ENCODE results near the gene CACNA1C. TPM values are rescaled to one million over a fixed set of nuclear protein-coding genes. Genes with fewer than 3 reads are reported as not detected.

Gene CACNA1C
- total RNA-seq, 6 donors from 2014 or later: 5.2 to 45.1 (median 8.8) TPM

GRCh38 chr12:2256915-2257314, 204.1 kb downstream of the CACNA1C start:
- ATAC-seq (ENCODE audit: low FRiP score in 2 of 2): no peak
- 73 to 87% methylated on average over 4 to 7 of the region's 7 CpGs for WGBS, 2 donors

GRCh38 chr12:2258025-2258424, 205.2 kb downstream of the CACNA1C start:
- TF ChIP-seq, protein P1, sequence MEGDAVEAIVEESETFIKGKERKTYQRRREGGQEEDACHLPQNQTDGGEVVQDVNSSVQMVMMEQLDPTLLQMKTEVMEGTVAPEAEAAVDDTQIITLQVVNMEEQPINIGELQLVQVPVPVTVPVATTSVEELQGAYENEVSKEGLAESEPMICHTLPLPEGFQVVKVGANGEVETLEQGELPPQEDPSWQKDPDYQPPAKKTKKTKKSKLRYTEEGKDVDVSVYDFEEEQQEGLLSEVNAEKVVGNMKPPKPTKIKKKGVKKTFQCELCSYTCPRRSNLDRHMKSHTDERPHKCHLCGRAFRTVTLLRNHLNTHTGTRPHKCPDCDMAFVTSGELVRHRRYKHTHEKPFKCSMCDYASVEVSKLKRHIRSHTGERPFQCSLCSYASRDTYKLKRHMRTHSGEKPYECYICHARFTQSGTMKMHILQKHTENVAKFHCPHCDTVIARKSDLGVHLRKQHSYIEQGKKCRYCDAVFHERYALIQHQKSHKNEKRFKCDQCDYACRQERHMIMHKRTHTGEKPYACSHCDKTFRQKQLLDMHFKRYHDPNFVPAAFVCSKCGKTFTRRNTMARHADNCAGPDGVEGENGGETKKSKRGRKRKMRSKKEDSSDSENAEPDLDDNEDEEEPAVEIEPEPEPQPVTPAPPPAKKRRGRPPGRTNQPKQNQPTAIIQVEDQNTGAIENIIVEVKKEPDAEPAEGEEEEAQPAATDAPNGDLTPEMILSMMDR (IDR thresholded peaks at IDR 0.05): no peak
- TF ChIP-seq POLR2A (IDR thresholded peaks at IDR 0.05): no peak
- no peak for TF ChIP-seq EP300 (IDR thresholded peaks at IDR 0.05)
- TF ChIP-seq POLR2AphosphoS5 (IDR thresholded peaks at IDR 0.05): no peak
- Histone ChIP-seq H3K9me3 (no peaks in the 10 kb centered on the region), H3K36me3 (no peaks in the 10 kb centered on the region), H3K27me3 (no peaks in the 10 kb centered on the region), H3K4me1 (peaks cover 0 to 13% (median 7%) of the 10 kb centered on the region in 4 donors), H3K4me3 (no peak overlapping the region), H3K27ac (no peak overlapping the region)
- 52 to 70% methylated on average over 2 of the region's 2 CpGs for WGBS, 2 donors
- ATAC-seq (ENCODE audit: low FRiP score in 2 of 2) (peak in 1 of 2 donors; percentile 60), DNase-seq (no peak)

More at GRCh38 chr12:2256915-2257314, 204.1 kb downstream of the CACNA1C start:
- Histone ChIP-seq H3K4me3 (no peak overlapping the region), H3K27ac (no peak overlapping the region), H3K4me1 (peaks cover 0 to 13% (median 7%) of the 10 kb centered on the region in 4 donors), H3K36me3 (no peaks in the 10 kb centered on the region), H3K27me3 (no peaks in the 10 kb centered on the region), H3K9me3 (no peaks in the 10 kb centered on the region)
- DNase-seq: no peak
- TF ChIP-seq POLR2A (IDR thresholded peaks at IDR 0.05) (no peak), EP300 (IDR thresholded peaks at IDR 0.05) (no peak), POLR2AphosphoS5 (IDR thresholded peaks at IDR 0.05) (no peak)
- TF ChIP-seq, protein P1 (IDR thresholded peaks at IDR 0.05): no peak

DNA sequence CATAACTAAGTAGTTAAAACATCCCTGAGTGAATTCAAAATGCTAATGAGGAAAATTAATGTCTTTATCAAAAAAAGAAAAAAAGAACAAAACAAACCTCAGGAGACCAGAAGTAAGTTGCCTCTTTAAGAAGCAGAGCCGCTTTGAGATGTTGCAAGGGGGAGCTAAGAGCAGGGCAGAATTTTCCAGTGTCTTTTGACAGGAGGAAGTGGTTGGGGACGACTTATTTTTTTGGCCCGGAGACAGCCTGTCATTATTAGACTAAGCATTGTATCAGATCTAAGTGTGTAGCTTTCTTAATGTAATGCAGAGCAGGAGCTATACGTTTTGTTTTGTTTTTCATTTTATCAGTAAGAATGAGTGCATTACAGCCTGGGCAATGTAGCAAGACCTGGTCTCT, 206.6 kb downstream of the CACNA1C start:
- H3K9me3 ChIP-seq: no peaks in the 10 kb centered on the region
- DNase-seq: no peak
- TF ChIP-seq POLR2AphosphoS5 (IDR thresholded peaks at IDR 0.05) (no peak), EP300 (IDR thresholded peaks at IDR 0.05) (no peak), POLR2A (IDR thresholded peaks at IDR 0.05) (no peak)
- TF ChIP-seq, protein P1 (IDR thresholded peaks at IDR 0.05): no peak
- 14 to 16% methylated on average over 4 of the region's 4 CpGs for WGBS, 2 donors
- no peaks in the 10 kb centered on the region for H3K36me3 ChIP-seq
- H3K27ac ChIP-seq: no peak overlapping the region
- H3K27me3 ChIP-seq: no peaks in the 10 kb centered on the region
- no peak for ATAC-seq (ENCODE audit: low FRiP score in 2 of 2)
- H3K4me3 ChIP-seq: no peak overlapping the region
- H3K4me1 ChIP-seq: peaks cover 0 to 13% (median 9%) of the 10 kb centered on the region in 4 donors

DNA sequence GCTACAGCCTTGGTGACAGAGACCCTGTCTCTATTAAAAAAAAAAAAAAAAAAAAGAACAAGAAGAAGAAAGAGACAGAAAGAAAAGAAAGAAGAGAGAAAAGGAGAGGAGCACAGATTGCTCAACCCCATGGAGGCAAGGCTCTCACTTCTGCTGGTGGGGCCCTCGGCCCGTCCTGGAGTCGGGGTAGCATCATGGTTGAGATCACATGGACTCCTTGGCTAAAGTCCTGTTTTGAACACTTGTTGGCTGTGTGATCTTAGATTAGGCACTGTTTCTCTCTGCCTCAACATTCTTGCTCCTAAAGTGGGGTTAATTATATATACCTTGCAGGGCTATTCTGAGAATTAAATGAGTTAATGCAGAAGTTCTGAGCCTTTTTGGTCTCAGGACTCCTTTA, 207.7 kb downstream of the CACNA1C start:
- Histone ChIP-seq H3K9me3 (no peaks in the 10 kb centered on the region), H3K27me3 (no peaks in the 10 kb centered on the region), H3K36me3 (no peaks in the 10 kb centered on the region), H3K4me1 (peaks cover 0 to 13% (median 10%) of the 10 kb centered on the region in 4 donors), H3K4me3 (no peak overlapping the region), H3K27ac (no peak overlapping the region)
- 78 to 79% methylated on average over 3 of the region's 3 CpGs for WGBS, 2 donors
- TF ChIP-seq, protein P1 (IDR thresholded peaks at IDR 0.05): no peak
- TF ChIP-seq EP300 (IDR thresholded peaks at IDR 0.05) (no peak), POLR2A (IDR thresholded peaks at IDR 0.05) (no peak), POLR2AphosphoS5 (IDR thresholded peaks at IDR 0.05) (no peak)
- ATAC-seq (ENCODE audit: low FRiP score in 2 of 2) (no peak), DNase-seq (no peak)

- H3K27ac ChIP-seq: no peak overlapping the region
- TF ChIP-seq POLR2AphosphoS5 (IDR thresholded peaks at IDR 0.05) (no peak), POLR2A (IDR thresholded peaks at IDR 0.05) (no peak), EP300 (IDR thresholded peaks at IDR 0.05) (no peak)
- TF ChIP-seq, protein P1 (IDR thresholded peaks at IDR 0.05): no peak
- no peaks in the 10 kb centered on the region for H3K36me3 ChIP-seq
- H3K4me3 ChIP-seq: no peak overlapping the region
- DNase-seq (no peak), ATAC-seq (ENCODE audit: low FRiP score in 2 of 2) (no peak)
- WGBS, 2 donors: 80 to 94% methylated on average over 1 of the region's 1 CpG
- H3K9me3 ChIP-seq: no peaks in the 10 kb centered on the region
- H3K4me1 ChIP-seq: peaks cover 0 to 14% (median 11%) of the 10 kb centered on the region in 4 donors
- no peaks in the 10 kb centered on the region for H3K27me3 ChIP-seq
Observed at GRCh38 chr12:2261708-2262107, 208.9 kb downstream of the CACNA1C start.

Data from upper lobe of left lung (tissue), 6 donors.